RPMI7951 (cell line): ENCODE measurements around the gene GREM2. TPM values are rescaled to one million over a fixed set of nuclear protein-coding genes. Genes with fewer than 3 reads are reported as not detected.

Experiments used
- DNase-seq: peaks from one replicate; pipeline ENCODE4 v3.0.0-alpha.2; 2012; ENCODE audit warnings: low read depth
- total RNA-seq: library from RNA; depleted of rRNA; stranded (reverse); fragments of >200 nt; shearing (Covaris generic); gene quantifications from 2 replicates; pipeline ENCODE4 v1.2.3, GENCODE V29; 2014

Gene GREM2
- total RNA-seq, 1 experiment from 2014 or later: not detected

- no peak for DNase-seq
Measured at GRCh38 chr1:240610636-240611035, 1.3 kb downstream of the GREM2 start.

GRCh38 chr1:240609527-240610060 is 2.4 kb downstream of the GREM2 start:
- DNase-seq: no peak

GRCh38 chr1:240608707-240609106 is 3.2 kb downstream of the GREM2 start:
- no peak for DNase-seq

GRCh38 chr1:240607006-240607405 is 4.9 kb downstream of the GREM2 start:
- no peak for DNase-seq

GRCh38 chr1:240602189-240602588 is 9.8 kb downstream of the GREM2 start:
- DNase-seq: no peak

- no peak for DNase-seq
Measured at GRCh38 chr1:240599830-240600229, 12.1 kb downstream of the GREM2 start.

GRCh38 chr1:240599299-240599698 is 12.7 kb downstream of the GREM2 start:
- no peak for DNase-seq

- DNase-seq: peak; percentile 37
Measured at GRCh38 chr1:240598216-240599001, 13.5 kb downstream of the GREM2 start.

- no peak for DNase-seq
Measured at GRCh38 chr1:240597153-240597745, 14.7 kb downstream of the GREM2 start.

GRCh38 chr1:240595476-240595875 is 16.5 kb downstream of the GREM2 start:
- no peak for DNase-seq

- DNase-seq: no peak
Measured at GRCh38 chr1:240591564-240591963, 20.4 kb downstream of the GREM2 start.

GRCh38 chr1:240591078-240591477 is 20.9 kb downstream of the GREM2 start:
- DNase-seq: no peak

- DNase-seq: no peak
Measured at GRCh38 chr1:240589585-240590110, 22.3 kb downstream of the GREM2 start.

GRCh38 chr1:240586006-240586405 is 25.9 kb downstream of the GREM2 start:
- no peak for DNase-seq

GRCh38 chr1:240582953-240583352 is 29.0 kb downstream of the GREM2 start:
- no peak for DNase-seq

GRCh38 chr1:240579511-240579910 is 32.4 kb downstream of the GREM2 start:
- DNase-seq: no peak

- DNase-seq: no peak
Measured at GRCh38 chr1:240577095-240577494, 34.9 kb downstream of the GREM2 start.

GRCh38 chr1:240575981-240576662 is 35.8 kb downstream of the GREM2 start:
- peak; percentile 81 for DNase-seq

GRCh38 chr1:240572328-240572727 is 39.6 kb downstream of the GREM2 start:
- no peak for DNase-seq

- DNase-seq: no peak
Measured at GRCh38 chr1:240571782-240572181, 40.2 kb downstream of the GREM2 start.

GRCh38 chr1:240567066-240567465 is 44.9 kb downstream of the GREM2 start:
- DNase-seq: no peak

GRCh38 chr1:240562779-240563178 is 49.2 kb downstream of the GREM2 start:
- no peak for DNase-seq
